Skeletal muscle tissue (tissue), 4 donors: ENCODE results near the gene ITGA7. TPM values are rescaled to one million over a fixed set of nuclear protein-coding genes. Genes with fewer than 3 reads are reported as not detected.
A peak's percentile ranks its signal among the peaks of the same experiment; 100 is the strongest.

ENCODE experiments used
- H3K27ac ChIP-seq: one replicate; pipeline ENCODE4 v1.7.0; 2013; ENCODE audit warnings: mild to moderate bottlenecking, low read depth, low read length, inconsistent platforms
- H3K27me3 ChIP-seq, 3 donors: one replicate each; pipeline ENCODE4 v1.7.0; 2013; ENCODE audit warnings: low read length in 3 of 3; ENCODE audit not compliant: control insufficient read depth in 3 of 3, insufficient read depth in 3 of 3
- H3K36me3 ChIP-seq, 3 donors: one replicate each; pipeline ENCODE4 v1.7.0; 2013; ENCODE audit warnings: low read length in 3 of 3; ENCODE audit not compliant: control insufficient read depth in 3 of 3, insufficient read depth in 3 of 3
- H3K4me1 ChIP-seq, 3 donors: one replicate each; pipeline ENCODE4 v1.7.0; 2013; ENCODE audit warnings: low read length in 3 of 3, mild to moderate bottlenecking in 3 of 3; ENCODE audit not compliant: control insufficient read depth in 3 of 3, insufficient read depth in 3 of 3
- H3K4me3 ChIP-seq, 3 donors: one replicate each; pipeline ENCODE4 v1.7.0; 2013; ENCODE audit warnings: low read length in 3 of 3
- H3K9ac ChIP-seq, 3 donors: one replicate each; pipeline ENCODE4 v1.7.0; 2013; ENCODE audit warnings: low read length in 3 of 3, mild to moderate bottlenecking in 3 of 3, moderate library complexity in 2 of 3, low read depth in 1 of 3
- H3K9me3 ChIP-seq, 3 donors: one replicate each; pipeline ENCODE4 v1.7.0; 2013; ENCODE audit warnings: low read length in 3 of 3; ENCODE audit not compliant: control insufficient read depth in 3 of 3
- total RNA-seq: library from RNA; depleted of rRNA; stranded (reverse); fragments of >200 nt; gene quantifications from one replicate; pipeline ENCODE4 v1.2.3, GENCODE V29; 2014
- donor health status: Osteomylitis.

Gene ITGA7
- 123 TPM for total RNA-seq

- H3K4me3 ChIP-seq, result peak within 1 kb of the TSS; percentile 88 to 97 (median 90)
- H3K27me3 ChIP-seq, result no peaks in the 10 kb centered on the region
- peak within 1 kb of the TSS; percentile 91 to 97 (median 94) for H3K9ac ChIP-seq
- no peaks in the 10 kb centered on the region for H3K36me3 ChIP-seq
- peak within 1 kb of the TSS; percentile 89 for H3K27ac ChIP-seq
- H3K4me1 ChIP-seq, result peaks cover 48 to 65% (median 50%) of the 10 kb centered on the region in 3 donors
- no peaks in the 10 kb centered on the region for H3K9me3 ChIP-seq
These were observed at the start of gene ITGA7 for GRCh38 chr12:55707841-55708694. Gene ITGA7 (minus strand): TSS chr12:55707904. CDS start chr12:55707682, 222 bp downstream.

- no peaks in the 10 kb centered on the region for H3K27me3 ChIP-seq
- no peak overlapping the region for H3K4me3 ChIP-seq
- no peak overlapping the region for H3K27ac ChIP-seq
- peaks cover 28 to 73% (median 61%) of the 10 kb centered on the region in 3 donors for H3K36me3 ChIP-seq
- no peaks in the 10 kb centered on the region for H3K4me1 ChIP-seq
- no peak overlapping the region for H3K9ac ChIP-seq
- H3K9me3 ChIP-seq, result no peaks in the 10 kb centered on the region
These were observed 47.5 kb upstream of the ITGA7 start for GRCh38 chr12:55755246-55755645.

DNA sequence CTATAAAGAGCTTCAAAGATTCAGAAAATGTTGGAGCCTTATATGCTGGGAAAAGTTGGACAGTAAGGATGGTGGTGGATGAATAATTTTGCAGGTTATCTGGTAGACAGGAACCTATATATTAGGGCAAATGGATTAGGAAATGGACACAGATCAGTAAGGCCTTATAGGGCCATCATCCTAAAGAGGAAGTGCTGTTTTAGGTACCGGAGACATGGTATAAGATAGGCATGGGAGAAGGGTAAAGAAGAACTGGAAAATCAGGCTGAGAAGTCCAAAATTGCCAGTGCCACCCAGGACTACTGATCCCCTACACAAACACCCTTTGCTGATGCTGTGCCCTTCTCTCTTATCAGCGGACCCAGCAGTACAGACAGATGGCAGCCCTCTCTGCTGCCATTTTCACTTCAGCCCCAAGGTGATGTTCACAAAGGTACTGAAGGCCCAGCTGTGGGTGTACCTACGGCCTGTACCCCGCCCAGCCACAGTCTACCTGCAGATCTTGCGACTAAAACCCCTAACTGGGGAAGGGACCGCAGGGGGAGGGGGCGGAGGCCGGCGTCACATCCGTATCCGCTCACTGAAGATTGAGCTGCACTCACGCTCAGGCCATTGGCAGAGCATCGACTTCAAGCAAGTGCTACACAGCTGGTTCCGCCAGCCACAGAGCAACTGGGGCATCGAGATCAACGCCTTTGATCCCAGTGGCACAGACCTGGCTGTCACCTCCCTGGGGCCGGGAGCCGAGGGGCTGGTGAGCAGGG lies 40.7 kb upstream of the ITGA7 start:
- Histone ChIP-seq H3K36me3 (peaks cover 7 to 29% (median 20%) of the 10 kb centered on the region in 3 donors), H3K27me3 (no peaks in the 10 kb centered on the region), H3K9ac (no peak overlapping the region), H3K9me3 (no peaks in the 10 kb centered on the region), H3K27ac (no peak overlapping the region), H3K4me1 (peaks cover 18 to 28% (median 24%) of the 10 kb centered on the region in 3 donors), H3K4me3 (no peak overlapping the region)

- H3K9ac ChIP-seq, result no peak overlapping the region
- no peak overlapping the region for H3K27ac ChIP-seq
- no peaks in the 10 kb centered on the region for H3K9me3 ChIP-seq
- no peak overlapping the region for H3K4me3 ChIP-seq
- peaks cover 1 to 15% (median 8%) of the 10 kb centered on the region in 3 donors for H3K36me3 ChIP-seq
- peaks cover 0 to 4% (median 0%) of the 10 kb centered on the region in 3 donors for H3K27me3 ChIP-seq
- H3K4me1 ChIP-seq, result peaks cover 18 to 32% (median 29%) of the 10 kb centered on the region in 3 donors
These were observed 39.2 kb upstream of the ITGA7 start for GRCh38 chr12:55746913-55747231.

DNA sequence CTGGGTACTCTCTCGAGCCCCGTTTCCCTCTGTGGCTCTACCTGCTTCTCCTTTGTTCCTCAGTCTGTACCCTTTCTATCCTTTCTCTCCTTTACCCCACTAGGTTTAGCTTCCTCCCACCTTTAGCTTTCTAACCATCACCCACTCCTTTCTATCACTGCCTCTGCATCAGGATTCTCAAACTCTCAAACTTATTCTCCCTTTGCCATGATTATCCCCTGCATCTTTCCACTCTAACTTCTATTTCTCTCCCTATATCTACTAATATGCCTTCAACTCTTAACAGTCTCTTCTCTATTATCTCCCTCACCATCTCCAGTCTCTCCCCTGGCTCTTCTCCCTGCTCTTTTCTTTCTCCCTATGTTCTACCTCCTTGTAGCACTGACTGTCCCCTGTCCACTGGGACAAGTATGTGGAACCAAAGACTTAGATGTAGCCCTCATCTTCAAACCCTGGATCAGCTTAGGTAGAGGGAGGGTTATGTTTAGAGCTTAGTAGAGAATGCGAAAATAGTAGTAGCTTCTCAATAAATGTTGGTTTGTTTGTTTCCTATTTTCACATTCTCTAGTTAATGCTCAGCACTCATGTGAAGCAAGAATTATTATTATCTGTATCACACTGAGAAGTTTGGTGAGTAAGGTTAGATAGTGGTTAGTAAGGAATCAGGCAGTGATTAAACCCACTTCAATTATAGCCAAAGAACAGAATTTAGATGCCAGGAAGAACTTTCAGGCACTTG lies 38.6 kb upstream of the ITGA7 start:
- peaks cover 18 to 32% (median 29%) of the 10 kb centered on the region in 3 donors for H3K4me1 ChIP-seq
- H3K36me3 ChIP-seq, result peaks cover 0 to 10% (median 2%) of the 10 kb centered on the region in 3 donors
- no peak overlapping the region for H3K27ac ChIP-seq
- no peaks in the 10 kb centered on the region for H3K9me3 ChIP-seq
- H3K4me3 ChIP-seq, result no peak overlapping the region
- peaks cover 0 to 4% (median 0%) of the 10 kb centered on the region in 3 donors for H3K27me3 ChIP-seq
- no peak overlapping the region for H3K9ac ChIP-seq

- no peaks in the 10 kb centered on the region for H3K9me3 ChIP-seq
- peaks cover 0 to 6% (median 0%) of the 10 kb centered on the region in 3 donors for H3K36me3 ChIP-seq
- peaks cover 0 to 4% (median 0%) of the 10 kb centered on the region in 3 donors for H3K27me3 ChIP-seq
- H3K4me1 ChIP-seq, result peaks cover 18 to 32% (median 29%) of the 10 kb centered on the region in 3 donors
- H3K27ac ChIP-seq, result peak overlapping the region; percentile 19
- H3K4me3 ChIP-seq, result peak overlapping the region in 2 of 3 donors; percentile 7 to 48
- H3K9ac ChIP-seq, result peak overlapping the region in 1 of 3 donors; percentile 45
These were observed 37.9 kb upstream of the ITGA7 start for GRCh38 chr12:55745361-55746173.

DNA sequence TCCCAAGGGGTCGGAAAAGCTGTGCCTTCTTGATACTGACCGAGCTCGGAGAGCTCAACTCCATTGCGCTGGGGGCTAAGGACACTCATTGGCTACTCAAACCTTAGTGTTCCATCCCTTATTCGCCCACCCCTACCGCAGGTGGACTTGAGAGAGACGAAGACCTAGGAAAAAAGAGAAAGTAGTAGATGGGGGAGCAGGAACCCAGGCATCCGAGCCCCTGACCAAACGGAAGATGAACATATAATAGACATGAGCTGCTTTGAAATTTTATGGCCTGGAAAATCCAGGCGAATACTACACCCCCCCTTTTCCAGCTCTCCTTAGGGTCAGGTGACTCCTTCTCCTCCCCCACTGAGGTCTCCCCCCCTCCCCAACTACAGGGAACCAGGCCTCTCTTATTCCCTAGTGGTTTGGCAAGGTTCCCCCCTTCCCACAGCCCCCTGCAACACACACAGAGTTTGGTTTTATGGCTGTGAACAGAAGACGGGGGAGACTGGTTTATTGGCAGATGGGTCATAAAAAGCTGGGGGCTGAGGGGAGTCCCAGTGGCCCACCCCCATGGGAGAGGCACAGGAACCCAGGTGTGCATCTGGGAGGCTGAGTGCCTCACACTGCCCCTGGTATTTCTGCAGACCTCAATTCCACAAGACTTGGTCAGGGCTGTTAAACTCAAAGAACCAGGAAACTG lies 36.8 kb upstream of the ITGA7 start:
- Histone ChIP-seq H3K4me3 (peak overlapping the region; percentile 56 to 76 (median 66)), H3K4me1 (peaks cover 18 to 32% (median 29%) of the 10 kb centered on the region in 3 donors), H3K27me3 (peaks cover 0 to 4% (median 0%) of the 10 kb centered on the region in 3 donors), H3K27ac (no peak overlapping the region), H3K9me3 (no peaks in the 10 kb centered on the region), H3K36me3 (peaks cover 0 to 6% (median 0%) of the 10 kb centered on the region in 3 donors), H3K9ac (peak overlapping the region in 2 of 3 donors; percentile 45 to 72)

DNA sequence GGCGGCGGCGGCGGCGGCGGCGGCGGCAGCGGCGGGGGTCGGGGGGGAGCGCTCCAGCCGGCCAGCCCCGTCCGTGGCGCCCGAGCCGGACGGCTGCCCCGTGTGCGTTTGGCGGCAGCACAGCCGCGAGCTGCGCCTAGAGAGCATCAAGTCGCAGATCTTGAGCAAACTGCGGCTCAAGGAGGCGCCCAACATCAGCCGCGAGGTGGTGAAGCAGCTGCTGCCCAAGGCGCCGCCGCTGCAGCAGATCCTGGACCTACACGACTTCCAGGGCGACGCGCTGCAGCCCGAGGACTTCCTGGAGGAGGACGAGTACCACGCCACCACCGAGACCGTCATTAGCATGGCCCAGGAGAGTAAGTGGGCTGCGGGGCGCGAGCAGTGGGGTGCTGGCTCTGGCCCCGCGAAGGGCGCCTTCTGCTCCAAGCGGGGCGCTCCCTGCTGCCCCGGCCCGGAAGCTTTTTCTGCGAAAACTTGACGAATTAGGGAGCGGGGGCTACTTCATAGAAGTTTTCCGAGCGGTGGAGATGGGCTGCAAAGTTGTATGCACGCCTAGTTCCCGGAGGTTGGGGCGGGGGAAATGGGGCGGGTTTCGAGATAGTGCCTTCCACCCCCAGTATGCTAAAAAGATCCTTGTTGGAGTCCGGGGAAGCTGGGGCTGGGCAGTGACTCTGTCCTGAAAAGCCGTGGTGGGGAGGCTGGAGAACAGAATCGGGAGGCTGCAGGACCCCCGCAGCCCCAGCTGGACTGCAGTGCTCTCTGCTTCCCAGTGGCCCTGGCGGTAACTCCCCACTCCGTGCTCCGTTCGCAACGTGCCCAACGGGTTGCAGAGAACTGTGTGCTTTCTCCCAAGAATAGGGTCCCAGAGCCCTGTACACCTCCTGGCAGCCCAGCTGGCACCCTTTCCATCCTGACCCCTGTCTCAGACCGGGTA lies 36.0 kb upstream of the ITGA7 start:
- Histone ChIP-seq H3K27ac (no peak overlapping the region), H3K9me3 (no peaks in the 10 kb centered on the region), H3K36me3 (peaks cover 0 to 1% (median 0%) of the 10 kb centered on the region in 3 donors), H3K27me3 (peaks cover 0 to 4% (median 0%) of the 10 kb centered on the region in 3 donors), H3K4me3 (peak overlapping the region; percentile 66 to 80 (median 76)), H3K9ac (peak overlapping the region; percentile 20 to 72 (median 38)), H3K4me1 (peaks cover 18 to 32% (median 29%) of the 10 kb centered on the region in 3 donors)
